Liver (tissue), 9 donors: Measurements from ENCODE around the gene POLR3C. TPM values are rescaled to one million over a fixed set of nuclear protein-coding genes. Genes with fewer than 3 reads are reported as not detected.

Experiments used
- DNase-seq: peaks from one replicate; pipeline ENCODE4 v3.0.0-alpha.2; 2017; ENCODE audit warnings: low spot score
- H3K27ac ChIP-seq, 2 donors: one replicate each; pipeline ENCODE4 v1.7.0; 2013; ENCODE audit warnings: inconsistent platforms in 2 of 2, low read length in 2 of 2, control low read depth in 1 of 2, low read depth in 1 of 2, mild to moderate bottlenecking in 1 of 2
- H3K27me3 ChIP-seq, 4 donors: one replicate each; pipeline versions ENCODE4 v1.6.1 to v1.7.0; 2013; ENCODE audit warnings: low read length in 3 of 4, inconsistent platforms in 1 of 4, mild to moderate bottlenecking in 1 of 4, moderate library complexity in 1 of 4; ENCODE audit not compliant: control insufficient read depth in 4 of 4, insufficient read depth in 4 of 4
- H3K36me3 ChIP-seq, 4 donors: one replicate each; pipeline versions ENCODE4 v1.6.1 to v1.7.0; 2013; ENCODE audit warnings: low read length in 3 of 4, mild to moderate bottlenecking in 3 of 4, low read depth in 1 of 4, moderate library complexity in 1 of 4; ENCODE audit not compliant: control insufficient read depth in 4 of 4, insufficient read depth in 3 of 4
- H3K4me1 ChIP-seq, 4 donors: one replicate each; pipeline versions ENCODE4 v1.6.1 to v1.7.0; 2013; ENCODE audit warnings: low read length in 3 of 4, mild to moderate bottlenecking in 3 of 4, moderate library complexity in 1 of 4; ENCODE audit not compliant: control insufficient read depth in 4 of 4, insufficient read depth in 4 of 4
- H3K4me3 ChIP-seq, 3 donors: one replicate each; pipeline versions ENCODE4 v1.6.1 to v1.7.0; 2013; ENCODE audit warnings: low read length in 3 of 3, control low read depth in 1 of 3, low read depth in 1 of 3, mild to moderate bottlenecking in 1 of 3
- H3K9ac ChIP-seq, 2 donors: one replicate each; pipeline ENCODE4 v1.7.0; 2013; ENCODE audit warnings: low read length in 2 of 2, mild to moderate bottlenecking in 2 of 2, moderate library complexity in 2 of 2, control low read depth in 1 of 2, low read depth in 1 of 2
- H3K9me3 ChIP-seq, 4 donors: one replicate each; pipeline versions ENCODE4 v1.6.1 to v1.7.0; 2013; ENCODE audit warnings: low read length in 3 of 4; ENCODE audit not compliant: control insufficient read depth in 4 of 4
- ATF3 ChIP-seq: IDR thresholded peaks from 2 replicates; pipeline ENCODE4 v1.6.1; 2016; ENCODE audit warnings: antibody characterized with exemption
- CTCF ChIP-seq: fragments of 150-350 bp; IDR thresholded peaks from 2 replicates; pipeline ENCODE4 v1.5.1; 2017; ENCODE audit warnings: improper control_type of control experiment, low read depth, low read length; ENCODE audit not compliant: missing input control
- EGR1 ChIP-seq, 2 donors: IDR thresholded peaks; 2 replicates each; pipeline ENCODE4 v1.6.1; 2016 to 2018; ENCODE audit warnings: antibody characterized with exemption in 2 of 2, low read depth in 2 of 2
- FOXA1 ChIP-seq: IDR thresholded peaks from 2 replicates; pipeline ENCODE4 v1.6.1; 2016; ENCODE audit warnings: antibody characterized with exemption
- FOXA2 ChIP-seq: IDR thresholded peaks from 2 replicates; pipeline ENCODE4 v1.6.1; 2016; ENCODE audit warnings: antibody characterized with exemption
- GABPA ChIP-seq, 2 donors: IDR thresholded peaks in 1 of 2; conservative IDR thresholded peaks in 1 of 2; 2 replicates each; pipeline ENCODE4 v1.6.1; 2016; ENCODE audit warnings: antibody characterized with exemption in 2 of 2, mild to moderate bottlenecking in 1 of 2, moderate library complexity in 1 of 2
- HNF4A ChIP-seq, 2 donors: conservative IDR thresholded peaks; 2 replicates each; pipeline ENCODE4 v1.6.1; 2016; ENCODE audit warnings: antibody characterized with exemption in 2 of 2, mild to moderate bottlenecking in 2 of 2
- HNF4G ChIP-seq: IDR thresholded peaks from 2 replicates; pipeline ENCODE4 v1.6.1; 2016; ENCODE audit warnings: antibody characterized with exemption
- JUND ChIP-seq, 2 donors: IDR thresholded peaks; 2 replicates each; pipeline ENCODE4 v1.6.1; 2016; ENCODE audit warnings: antibody characterized with exemption in 2 of 2
- MAX ChIP-seq: IDR thresholded peaks from 2 replicates; pipeline ENCODE4 v1.6.1; 2016; ENCODE audit warnings: antibody characterized with exemption
- NR2F2 ChIP-seq: IDR thresholded peaks from 2 replicates; pipeline ENCODE4 v1.6.1; 2016; ENCODE audit warnings: antibody characterized with exemption
- RXRA ChIP-seq, 2 donors: IDR thresholded peaks; 2 replicates each; pipeline ENCODE4 v1.6.1; 2017 to 2018; ENCODE audit warnings: antibody characterized with exemption in 2 of 2, mild to moderate bottlenecking in 1 of 2
- SP1 ChIP-seq: IDR thresholded peaks from 2 replicates; pipeline ENCODE4 v1.6.1; 2018; ENCODE audit warnings: antibody characterized with exemption, mild to moderate bottlenecking
- TAF1 ChIP-seq: conservative IDR thresholded peaks from 2 replicates; pipeline ENCODE4 v1.6.1; 2016; ENCODE audit warnings: antibody characterized with exemption, mild to moderate bottlenecking
- YY1 ChIP-seq: IDR thresholded peaks from 2 replicates; pipeline ENCODE4 v1.6.1; 2016; ENCODE audit warnings: antibody characterized with exemption, mild to moderate bottlenecking
- WGBS: extraction: QIAGEN DNeasy Blood & Tissue Kit; methylation state at CpG from one replicate; pipeline ENCODE4 v1.1.7; 2013; 5-methylcytosine and 5-hydroxymethylcytosine counted together
- polyA plus RNA-seq, 2 donors: library from polyadenylated mRNA; stranded (reverse) in 1 of 2; unstranded in 1 of 2; fragments of 200-250 nt in 1 of 2; fragments of >200 nt in 1 of 2; fragmentation: Nextera tagmentation in 1 of 2; extraction: Ambion mirVana in 1 of 2; gene quantifications; one replicate each; pipeline versions ENCODE4 v1.2.1 to v1.2.3, GENCODE V29; 2013 to 2015
- total RNA-seq, 2 donors: library from RNA; depleted of rRNA; stranded (reverse); fragments of >200 nt; gene quantifications; one replicate each; pipeline ENCODE4 v1.2.3, GENCODE V29; 2014
- TF ChIP-seq, protein P1 (sequence below): IDR thresholded peaks from 2 replicates; pipeline ENCODE4 v1.6.1; 2016; ENCODE audit warnings: antibody characterized with exemption
- TF ChIP-seq, protein P2 (sequence below): IDR thresholded peaks from 2 replicates; pipeline ENCODE4 v1.6.1; 2016; ENCODE audit warnings: antibody characterized with exemption, mild to moderate bottlenecking
- donor health status: healthy.
- donor health status: healthy.
- donor health status: healthy.
- donor health status: healthy.
- donor health status: healthy.

POLR3C gene
- total and polyA plus RNA-seq, 4 donors = 6.3 to 22.0 (median 10.6) TPM

DNA sequence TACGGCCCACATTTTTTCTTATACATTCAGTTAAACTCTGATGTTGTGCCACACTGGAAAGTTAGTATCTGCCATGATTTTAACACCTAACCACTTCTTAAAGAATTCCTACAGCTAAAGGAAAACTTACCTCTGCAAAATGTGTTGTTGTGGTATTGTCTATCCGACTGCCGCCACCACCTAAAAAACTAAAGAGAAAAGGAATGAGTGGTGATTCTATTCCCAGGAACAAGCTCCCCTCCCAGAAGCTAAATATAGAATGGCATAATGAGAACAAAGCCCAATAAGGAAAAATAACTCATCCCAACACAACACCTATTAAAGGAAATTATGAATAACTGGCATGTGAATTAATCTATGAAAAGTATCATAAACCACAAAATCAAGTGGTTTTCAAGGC is 39.6 kb upstream of the POLR3C start:
- no peaks in the 10 kb centered on the region for H3K9me3 ChIP-seq
- peaks cover 0 to 8% (median 1%) of the 10 kb centered on the region in 4 donors for H3K4me1 ChIP-seq
- no peak for DNase-seq
- H3K9ac ChIP-seq = no peak overlapping the region
- no peak overlapping the region for H3K27ac ChIP-seq
- H3K27me3 ChIP-seq = no peaks in the 10 kb centered on the region
- WGBS = 98% methylated on average over 3 of the region's 3 CpGs
- H3K4me3 ChIP-seq = no peak overlapping the region
- TF ChIP-seq RXRA (IDR thresholded peaks at IDR 0.05) (no peak), MAX (no peak), CTCF (no peak), SP1 (no peak), TAF1 (no peak), FOXA1 (no peak), JUND (IDR thresholded peaks at IDR 0.05) (no peak), GABPA (IDR thresholded peaks at IDR 0.05 in 1 of 2, conservative IDR thresholded peaks at IDR 0.05 in 1 of 2) (no peak), HNF4G (no peak), HNF4A (conservative IDR thresholded peaks at IDR 0.05) (no peak), ATF3 (no peak), FOXA2 (no peak), NR2F2 (no peak)
- TF ChIP-seq, protein P1, sequence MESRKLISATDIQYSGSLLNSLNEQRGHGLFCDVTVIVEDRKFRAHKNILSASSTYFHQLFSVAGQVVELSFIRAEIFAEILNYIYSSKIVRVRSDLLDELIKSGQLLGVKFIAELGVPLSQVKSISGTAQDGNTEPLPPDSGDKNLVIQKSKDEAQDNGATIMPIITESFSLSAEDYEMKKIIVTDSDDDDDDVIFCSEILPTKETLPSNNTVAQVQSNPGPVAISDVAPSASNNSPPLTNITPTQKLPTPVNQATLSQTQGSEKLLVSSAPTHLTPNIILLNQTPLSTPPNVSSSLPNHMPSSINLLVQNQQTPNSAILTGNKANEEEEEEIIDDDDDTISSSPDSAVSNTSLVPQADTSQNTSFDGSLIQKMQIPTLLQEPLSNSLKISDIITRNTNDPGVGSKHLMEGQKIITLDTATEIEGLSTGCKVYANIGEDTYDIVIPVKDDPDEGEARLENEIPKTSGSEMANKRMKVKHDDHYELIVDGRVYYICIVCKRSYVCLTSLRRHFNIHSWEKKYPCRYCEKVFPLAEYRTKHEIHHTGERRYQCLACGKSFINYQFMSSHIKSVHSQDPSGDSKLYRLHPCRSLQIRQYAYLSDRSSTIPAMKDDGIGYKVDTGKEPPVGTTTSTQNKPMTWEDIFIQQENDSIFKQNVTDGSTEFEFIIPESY = no peak
- TF ChIP-seq, protein P2, sequence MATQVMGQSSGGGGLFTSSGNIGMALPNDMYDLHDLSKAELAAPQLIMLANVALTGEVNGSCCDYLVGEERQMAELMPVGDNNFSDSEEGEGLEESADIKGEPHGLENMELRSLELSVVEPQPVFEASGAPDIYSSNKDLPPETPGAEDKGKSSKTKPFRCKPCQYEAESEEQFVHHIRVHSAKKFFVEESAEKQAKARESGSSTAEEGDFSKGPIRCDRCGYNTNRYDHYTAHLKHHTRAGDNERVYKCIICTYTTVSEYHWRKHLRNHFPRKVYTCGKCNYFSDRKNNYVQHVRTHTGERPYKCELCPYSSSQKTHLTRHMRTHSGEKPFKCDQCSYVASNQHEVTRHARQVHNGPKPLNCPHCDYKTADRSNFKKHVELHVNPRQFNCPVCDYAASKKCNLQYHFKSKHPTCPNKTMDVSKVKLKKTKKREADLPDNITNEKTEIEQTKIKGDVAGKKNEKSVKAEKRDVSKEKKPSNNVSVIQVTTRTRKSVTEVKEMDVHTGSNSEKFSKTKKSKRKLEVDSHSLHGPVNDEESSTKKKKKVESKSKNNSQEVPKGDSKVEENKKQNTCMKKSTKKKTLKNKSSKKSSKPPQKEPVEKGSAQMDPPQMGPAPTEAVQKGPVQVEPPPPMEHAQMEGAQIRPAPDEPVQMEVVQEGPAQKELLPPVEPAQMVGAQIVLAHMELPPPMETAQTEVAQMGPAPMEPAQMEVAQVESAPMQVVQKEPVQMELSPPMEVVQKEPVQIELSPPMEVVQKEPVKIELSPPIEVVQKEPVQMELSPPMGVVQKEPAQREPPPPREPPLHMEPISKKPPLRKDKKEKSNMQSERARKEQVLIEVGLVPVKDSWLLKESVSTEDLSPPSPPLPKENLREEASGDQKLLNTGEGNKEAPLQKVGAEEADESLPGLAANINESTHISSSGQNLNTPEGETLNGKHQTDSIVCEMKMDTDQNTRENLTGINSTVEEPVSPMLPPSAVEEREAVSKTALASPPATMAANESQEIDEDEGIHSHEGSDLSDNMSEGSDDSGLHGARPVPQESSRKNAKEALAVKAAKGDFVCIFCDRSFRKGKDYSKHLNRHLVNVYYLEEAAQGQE = no peak
- peaks cover 0 to 12% (median 2%) of the 10 kb centered on the region in 4 donors for H3K36me3 ChIP-seq

- Histone ChIP-seq H3K9ac (no peak overlapping the region), H3K27me3 (no peaks in the 10 kb centered on the region), H3K36me3 (peaks cover 0 to 12% (median 2%) of the 10 kb centered on the region in 4 donors), H3K4me1 (peaks cover 0 to 6% (median 1%) of the 10 kb centered on the region in 4 donors), H3K4me3 (no peak overlapping the region), H3K9me3 (no peaks in the 10 kb centered on the region), H3K27ac (no peak overlapping the region)
- DNase-seq = no peak
- WGBS = 81% methylated on average over 1 of the region's 1 CpG
- TF ChIP-seq HNF4G (no peak), YY1 (no peak), JUND (IDR thresholded peaks at IDR 0.05) (no peak), HNF4A (conservative IDR thresholded peaks at IDR 0.05) (no peak), FOXA2 (no peak), SP1 (no peak), ATF3 (no peak), EGR1 (IDR thresholded peaks at IDR 0.05; ENCODE audit: low read depth in 2 of 2) (no peak), RXRA (IDR thresholded peaks at IDR 0.05) (no peak), NR2F2 (no peak), FOXA1 (no peak), CTCF (no peak), GABPA (IDR thresholded peaks at IDR 0.05 in 1 of 2, conservative IDR thresholded peaks at IDR 0.05 in 1 of 2) (no peak)
- TF ChIP-seq, protein P1 = no peak
Measured at GRCh38 chr1:145785547-145785946, 38.5 kb upstream of the POLR3C start.
